K562 (cell line): Measurements from ENCODE around the gene B4GALT7. TPM values are rescaled to one million over a fixed set of nuclear protein-coding genes. Genes with fewer than 3 reads are reported as not detected.

Experiments used
- ADNP ChIP-seq: fragments of 200-800 bp; sonication (Bioruptor generic); IDR thresholded peaks from 2 replicates; pipeline ENCODE4 v1.6.1; 2016; ENCODE audit warnings: missing genetic modification characterization, missing compliant biosample characterization
- CXXC5 ChIP-seq: fragments of 250-450 bp; sonication (Bioruptor Pico); IDR thresholded peaks from 2 replicates; pipeline ENCODE4 v1.8.0; 2022; ENCODE audit warnings: inconsistent platforms, mild to moderate bottlenecking, moderate library complexity
- DMBX1 ChIP-seq: fragments of 250-450 bp; sonication (Bioruptor Pico); IDR thresholded peaks from 2 replicates; pipeline ENCODE4 v1.8.0; 2022; ENCODE audit warnings: inconsistent platforms, mild to moderate bottlenecking, moderate library complexity, borderline replicate concordance
- KLF6 ChIP-seq: fragments of 250-450 bp; sonication (Bioruptor Pico); IDR thresholded peaks from 2 replicates; pipeline ENCODE4 v1.4.0; 2020; ENCODE audit warnings: mild to moderate bottlenecking, moderate library complexity, borderline replicate concordance
- MNT ChIP-seq, 2 experiments: fragments of 450-650 bp; conservative IDR thresholded peaks; 2 replicates each; pipeline ENCODE4 v1.6.1; 2017; ENCODE audit warnings: mild to moderate bottlenecking in 2 of 2, moderate library complexity in 2 of 2
- MTA2 ChIP-seq: fragments of 450-650 bp; IDR thresholded peaks from 2 replicates; pipeline ENCODE4 v1.6.1; 2016; ENCODE audit warnings: low read depth
- RCOR1 ChIP-seq, 2 experiments: IDR thresholded peaks; 2 replicates each; pipeline ENCODE4 v1.6.1; 2012; ENCODE audit warnings: low read depth in 2 of 2, low read length in 2 of 2, borderline replicate concordance in 1 of 2, improper control_type of control experiment in 1 of 2
- SMC3 ChIP-seq: conservative IDR thresholded peaks from 2 replicates; pipeline ENCODE4 v1.6.1; 2011; ENCODE audit warnings: low read depth, low read length, improper control_type of control experiment; ENCODE audit not compliant: insufficient read depth
- SOX6 ChIP-seq: fragments of 450-650 bp; IDR thresholded peaks from 2 replicates; pipeline ENCODE4 v1.6.1; 2014; ENCODE audit warnings: mild to moderate bottlenecking
- TRIM24 ChIP-seq, 2 experiments: fragments of 450-650 bp; IDR thresholded peaks; 2 replicates each; pipeline ENCODE4 v1.6.1; 2016
- ZNF830 ChIP-seq: fragments of 250-450 bp; sonication (Bioruptor Pico); IDR thresholded peaks from 2 replicates; pipeline ENCODE4 v1.5.0; 2021; ENCODE audit warnings: mild to moderate bottlenecking
- polyA plus RNA-seq, 8 experiments: library from polyadenylated mRNA; depleted of rRNA in 4 of 8; stranded (reverse) in 5 of 8; unstranded in 3 of 8; fragments of >200 nt; fragmentation: Nextera tagmentation in 2 of 8; fragmentation: Illumina TruSeq in 1 of 8; extraction: Ambion mirVana in 2 of 8; extraction: Trizol in 1 of 8; gene quantifications; 2 replicates each; pipeline versions ENCODE4 v1.2.1 to v1.2.3, GENCODE V29; 2011 to 2014; ENCODE audit warnings: inconsistent platforms in 1 of 8, missing spikeins in 1 of 8
- total RNA-seq, 7 experiments: library from RNA; depleted of rRNA in 6 of 7; stranded (reverse); fragments of >200 nt in 6 of 7; fragmentation: Illumina TruSeq in 2 of 7; extraction: Trizol in 2 of 7; gene quantifications; 2 replicates each; pipeline versions ENCODE4 v1.2.1 to v1.2.3, GENCODE V29; 2011 to 2021; ENCODE audit warnings: low replicate concordance in 1 of 7
- TF ChIP-seq, protein P1 (sequence below), 2 experiments: fragments of 250-450 bp in 1 of 2; fragments of 450-650 bp in 1 of 2; sonication (Bioruptor Pico) in 1 of 2; IDR thresholded peaks; 2 replicates each; pipeline versions ENCODE4 v1.6.1 to v1.8.0; 2016 to 2021; ENCODE audit warnings: mild to moderate bottlenecking in 2 of 2, moderate library complexity in 2 of 2, missing compliant biosample characterization in 1 of 2, missing genetic modification characterization in 1 of 2

Gene B4GALT7
- total and polyA plus RNA-seq, 9 of the 15 experiments (the other 6 are each of a cell fraction or from before 2014, with no cell fraction given), result 0.34 to 17.7 (median 9.1) TPM

GRCh38 chr5:177554474-177555111 is 45.3 kb upstream of the B4GALT7 start, which contains the start of gene FAM193B (continued):
- TF ChIP-seq CXXC5 (CRISPR knock-in tag) (peak; percentile 80), TRIM24 (IDR thresholded peaks at IDR 0.05) (peak in 1 of 2 experiments; percentile 22; a peak in 1 of 4 replicates), MTA2 (peak; percentile 62), MNT (conservative IDR thresholded peaks at IDR 0.05) (peak; percentile 58 to 73; a peak in 3 of 4 replicates), DMBX1 (CRISPR knock-in tag) (0 out of 2 replicates have a peak, but pooled peaks have one; percentile 48), RCOR1 (IDR thresholded peaks at IDR 0.05; ENCODE audit: borderline replicate concordance in 1 of 2, low read depth in 2 of 2, low read length in 2 of 2) (peak in 1 of 2 experiments; percentile 68; a peak in 2 of 4 replicates), ZNF830 (CRISPR knock-in tag) (no peak), ADNP (tag) (peak; percentile 69; the same call in 1 of the 2 replicates), SMC3 (no peak), KLF6 (peak; percentile 71; the same call in 1 of the 2 replicates), SOX6 (no peak)
- TF ChIP-seq, protein P1, sequence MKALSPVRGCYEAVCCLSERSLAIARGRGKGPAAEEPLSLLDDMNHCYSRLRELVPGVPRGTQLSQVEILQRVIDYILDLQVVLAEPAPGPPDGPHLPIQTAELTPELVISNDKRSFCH (CRISPR knock-in tag; IDR thresholded peaks at IDR 0.05), result no peak
- TF ChIP-seq, protein P1 (tag; IDR thresholded peaks at IDR 0.05), result 0 out of 2 replicates have a peak, but pooled peaks have one; percentile 37
